NCI-H146 treated with DMSO at 0.1 percent for 48 hours (cell line): Measurements from ENCODE around the gene THADA.

Experiments used
- DNase-seq: peaks from one replicate; lab custom pipeline; 2025; ENCODE audit not compliant: unreplicated experiment; lab: John Stamatoyannopoulos, UW

The THADA gene

GRCh38 chr2:43332653-43333052 is 263.2 kb downstream of the THADA start:
- no peak for DNase-seq

- DNase-seq = no peak
Observed at GRCh38 chr2:43331422-43331821, 264.4 kb downstream of the THADA start.

- no peak for DNase-seq
Observed at GRCh38 chr2:43329637-43330036, 266.2 kb downstream of the THADA start.

- DNase-seq = no peak
Observed at GRCh38 chr2:43328832-43329231, 267.0 kb downstream of the THADA start.

GRCh38 chr2:43328133-43328532 is 267.7 kb downstream of the THADA start:
- no peak for DNase-seq

- no peak for DNase-seq
Observed at GRCh38 chr2:43327119-43327518, 268.7 kb downstream of the THADA start.

GRCh38 chr2:43326101-43326825 is 269.6 kb downstream of the THADA start:
- no peak for DNase-seq

- DNase-seq = no peak
Observed at GRCh38 chr2:43325107-43325811, 270.6 kb downstream of the THADA start.

- DNase-seq = no peak
Observed at GRCh38 chr2:43324259-43325106, 271.4 kb downstream of the THADA start.

GRCh38 chr2:43323857-43324256 is 272.0 kb downstream of the THADA start:
- no peak for DNase-seq

- no peak for DNase-seq
Observed at GRCh38 chr2:43321446-43321845, 274.4 kb downstream of the THADA start.

- DNase-seq = no peak
Observed at GRCh38 chr2:43319541-43319940, 276.3 kb downstream of the THADA start.

- no peak for DNase-seq
Observed at GRCh38 chr2:43318791-43319190, 277.0 kb downstream of the THADA start.

- DNase-seq = no peak
Observed at GRCh38 chr2:43317680-43318079, 278.2 kb downstream of the THADA start.

GRCh38 chr2:43317194-43317593 is 278.6 kb downstream of the THADA start:
- no peak for DNase-seq

- no peak for DNase-seq
Observed at GRCh38 chr2:43315482-43315881, 280.4 kb downstream of the THADA start.

GRCh38 chr2:43314299-43314927 is 281.4 kb downstream of the THADA start:
- no peak for DNase-seq

- DNase-seq = no peak
Observed at GRCh38 chr2:43313642-43314017, 282.2 kb downstream of the THADA start.

GRCh38 chr2:43312755-43313641 is 282.8 kb downstream of the THADA start:
- DNase-seq = peak; percentile 56

- no peak for DNase-seq
Observed at GRCh38 chr2:43311276-43311675, 284.6 kb downstream of the THADA start.
